HG02623 (cell line): ENCODE data around the gene HAPSTR1.
A peak's percentile ranks its signal among the peaks of the same experiment; 100 is the strongest.
"Not testable (repeated sequence)": the region's sequence is repeated elsewhere in the genome, so short reads cannot be mapped to it uniquely, and the experiment has no call there.

Experiments
- ATAC-seq: cut with Tn5 transposase; IDR thresholded peaks from one replicate; pipeline ENCODE4 v1.9.1; 2021; ENCODE audit warnings: moderate library complexity; ENCODE audit not compliant: unreplicated experiment

Gene HAPSTR1

GRCh38 chr16:9070254-9070653 lies 21.2 kb upstream of the HAPSTR1 start:
- ATAC-seq: no peak

GRCh38 chr16:9071377-9071776 lies 20.1 kb upstream of the HAPSTR1 start:
- no peak for ATAC-seq

- peak; percentile 44 for ATAC-seq
These were observed 18.6 kb upstream of the HAPSTR1 start for GRCh38 chr16:9072806-9073341.

DNA sequence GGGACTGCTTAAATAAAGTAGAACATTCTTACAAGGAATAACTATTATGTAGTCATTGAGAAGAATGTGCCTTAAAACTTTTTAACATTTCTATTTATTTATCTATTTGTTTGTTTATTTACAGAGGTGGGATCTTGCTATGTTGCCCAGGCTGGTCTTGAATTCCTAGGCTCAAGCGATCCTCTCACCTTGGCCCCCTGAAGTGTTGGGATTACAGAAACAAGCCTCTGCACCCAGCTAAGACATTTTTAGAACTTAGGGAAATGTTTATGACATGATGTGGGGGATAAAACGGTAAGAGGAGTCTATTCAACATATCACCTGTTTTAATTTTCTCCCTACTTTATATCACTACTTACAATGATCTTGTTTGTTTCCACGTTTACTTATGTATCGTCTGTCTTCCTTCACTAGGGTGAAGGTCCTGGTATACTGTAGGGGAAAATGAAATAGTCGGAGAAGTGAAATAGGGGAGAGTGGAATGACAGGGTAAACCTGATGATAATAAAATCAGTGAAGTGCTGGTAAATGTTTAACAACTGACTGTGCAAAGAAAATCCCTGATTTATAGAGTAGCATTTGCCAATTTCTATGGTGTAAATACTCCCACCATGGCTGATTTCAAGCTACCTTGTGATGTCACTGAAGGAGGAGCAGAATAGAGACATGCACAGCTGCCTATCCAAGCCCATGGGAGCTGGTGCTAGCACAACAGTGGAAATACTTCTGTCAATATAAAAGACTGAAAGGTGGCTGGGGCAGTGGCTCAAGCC lies 16.0 kb upstream of the HAPSTR1 start:
- ATAC-seq: no peak

DNA sequence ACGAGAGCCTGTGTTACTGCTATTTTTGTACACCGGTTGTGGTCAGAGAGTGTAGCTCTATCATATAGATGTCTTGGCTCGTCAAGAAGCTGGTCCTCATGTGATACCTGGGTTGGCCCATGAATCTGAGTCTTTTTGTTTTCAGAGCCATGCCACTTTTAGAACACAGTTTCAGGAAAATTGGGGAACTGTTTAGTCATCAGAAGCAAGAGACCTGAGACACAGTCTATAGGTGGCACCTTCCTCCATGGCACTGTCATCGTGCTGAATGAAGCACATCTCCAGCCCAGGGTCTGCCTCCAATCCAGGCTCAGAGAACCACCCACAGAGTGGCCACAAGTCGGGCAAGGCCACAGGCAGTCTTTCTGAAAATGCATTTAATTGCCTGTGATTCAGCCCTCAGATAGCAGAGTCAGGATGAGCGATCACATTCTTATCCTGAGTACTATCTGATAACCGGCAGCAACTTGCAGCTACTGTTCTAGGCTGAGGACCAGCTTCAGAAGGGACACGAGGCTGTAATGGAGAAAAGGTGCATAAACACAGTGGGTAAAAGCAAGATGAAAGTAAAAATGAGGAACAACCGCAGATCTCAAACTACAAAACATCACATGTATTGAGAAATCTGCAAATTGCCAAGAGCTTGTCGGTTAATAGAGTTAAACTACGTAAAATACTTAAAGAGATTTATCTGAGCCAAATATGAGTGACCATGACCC lies 14.2 kb upstream of the HAPSTR1 start:
- no peak for ATAC-seq

- not testable (repeated sequence) for ATAC-seq
These were observed 12.7 kb upstream of the HAPSTR1 start for GRCh38 chr16:9078467-9079429.

- ATAC-seq: no peak
These were observed 12.0 kb upstream of the HAPSTR1 start for GRCh38 chr16:9079430-9079812.

GRCh38 chr16:9081158-9081557 lies 10.3 kb upstream of the HAPSTR1 start:
- no peak for ATAC-seq

GRCh38 chr16:9081843-9082242 lies 9.6 kb upstream of the HAPSTR1 start:
- ATAC-seq: no peak

DNA sequence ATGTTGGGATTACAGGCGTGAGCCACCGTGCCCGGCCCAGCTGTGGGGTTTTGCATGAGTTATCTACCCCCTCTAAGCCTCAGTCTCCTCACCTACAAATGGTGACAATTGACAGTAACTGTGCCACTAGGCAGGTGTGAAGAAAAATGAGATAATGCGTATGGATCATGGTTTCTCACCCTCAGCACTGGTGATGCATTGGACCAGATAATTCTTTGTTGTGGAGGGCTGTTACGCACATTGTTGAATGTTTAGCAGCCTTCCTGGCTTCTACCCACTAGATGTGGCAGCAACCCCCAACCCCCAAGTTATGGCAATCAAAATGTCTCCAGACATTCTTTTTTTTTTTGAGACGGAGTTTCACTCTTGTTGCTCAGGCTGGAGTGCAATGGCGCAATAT lies 9.0 kb upstream of the HAPSTR1 start:
- no peak for ATAC-seq

- ATAC-seq: not testable (repeated sequence)
These were observed 3.7 kb upstream of the HAPSTR1 start for GRCh38 chr16:9087733-9088132.

GRCh38 chr16:9088848-9089247 lies 2.6 kb upstream of the HAPSTR1 start:
- ATAC-seq: no peak

- ATAC-seq: no peak
These were observed 1.8 kb upstream of the HAPSTR1 start for GRCh38 chr16:9089660-9090059.

GRCh38 chr16:9090101-9090959 lies 1.1 kb upstream of the HAPSTR1 start:
- no peak for ATAC-seq

DNA sequence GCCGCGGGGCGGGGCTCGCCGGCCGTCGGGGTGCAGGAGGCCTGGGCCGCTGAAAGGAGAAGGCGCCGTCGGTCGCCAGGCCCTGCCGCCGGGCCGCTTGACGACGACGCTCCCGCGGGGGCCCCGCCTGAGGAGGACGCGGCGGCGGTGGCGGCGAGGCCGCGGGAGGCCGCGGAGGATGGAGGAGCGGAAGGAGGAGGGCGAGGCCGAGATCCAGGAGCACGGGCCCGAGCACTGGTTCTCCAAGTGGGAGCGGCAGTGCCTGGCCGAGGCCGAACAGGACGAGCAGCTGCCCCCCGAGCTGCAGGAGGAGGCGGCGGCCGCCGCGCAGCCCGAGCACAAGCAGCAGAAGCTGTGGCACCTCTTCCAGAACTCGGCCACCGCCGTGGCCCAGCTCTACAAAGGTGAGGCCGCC lies 430 bp downstream of the HAPSTR1 start:
- peak; percentile 6 for ATAC-seq

DNA sequence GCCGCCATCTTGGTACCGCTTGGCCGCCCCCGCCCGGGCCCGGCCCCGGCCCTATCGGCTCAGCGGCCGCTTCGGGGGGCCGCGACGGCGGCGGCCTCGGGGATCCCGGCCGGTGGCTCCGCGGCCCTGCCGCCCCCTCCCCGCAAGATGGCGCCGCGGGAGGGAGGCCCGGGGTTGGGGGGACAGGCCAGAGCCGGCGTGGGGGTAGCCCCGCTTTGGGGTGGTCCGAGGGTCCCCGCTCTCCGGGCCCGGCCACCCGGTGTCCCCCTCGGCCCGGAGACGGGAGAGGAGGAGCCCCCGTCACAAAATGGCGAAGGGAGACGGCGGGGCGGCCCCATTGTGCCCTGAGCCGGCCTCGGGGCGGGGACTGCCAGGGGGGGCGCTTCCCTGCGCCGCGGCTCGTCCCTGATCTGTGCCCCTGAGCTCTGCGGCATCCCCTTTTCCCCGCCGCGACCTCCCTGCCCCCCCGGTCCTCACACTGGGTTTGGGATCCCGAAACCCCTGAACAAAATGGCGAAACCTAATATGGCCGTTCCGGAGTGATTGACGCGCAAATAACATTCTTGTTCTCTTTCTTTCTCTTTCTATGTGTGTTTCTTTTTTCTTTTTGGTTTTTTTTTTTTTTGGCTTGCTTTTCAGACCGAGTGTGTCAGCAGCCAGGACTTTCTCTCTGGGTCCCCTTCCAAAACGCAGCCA lies 986 bp downstream of the HAPSTR1 start:
- ATAC-seq: peak; percentile 6

GRCh38 chr16:9092978-9093344 lies 1.5 kb downstream of the HAPSTR1 start:
- no peak for ATAC-seq

GRCh38 chr16:9094011-9094846 lies 2.8 kb downstream of the HAPSTR1 start:
- ATAC-seq: no peak

- no peak for ATAC-seq
These were observed 3.7 kb downstream of the HAPSTR1 start for GRCh38 chr16:9095171-9095570.
